HepG2 (cell line): ENCODE measurements around the gene RNF168. TPM values are rescaled to one million over a fixed set of nuclear protein-coding genes. Genes with fewer than 3 reads are reported as not detected.

Source experiments
- ATF6 ChIP-seq: sonication (generic); formaldehyde crosslinking; conservative IDR thresholded peaks from 2 replicates; pipeline ENCODE4 v1.4.0; 2020; ENCODE audit warnings: missing genetic modification reagents
- CAMTA2 ChIP-seq: sonication (generic); formaldehyde crosslinking; IDR thresholded peaks from 2 replicates; pipeline ENCODE4 v1.4.0; 2020; ENCODE audit warnings: mild to moderate bottlenecking, missing genetic modification reagents, borderline replicate concordance
- GRHL1 ChIP-seq: sonication (generic); formaldehyde crosslinking; conservative IDR thresholded peaks from 2 replicates; pipeline ENCODE4 v1.8.0; 2022; ENCODE audit warnings: missing genetic modification reagents
- HNF4A ChIP-seq: sonication (generic); formaldehyde crosslinking; IDR thresholded peaks from 2 replicates; pipeline ENCODE4 v1.4.0; 2020; ENCODE audit warnings: missing genetic modification reagents
- JUN ChIP-seq: sonication (generic); formaldehyde crosslinking; IDR thresholded peaks from 2 replicates; pipeline ENCODE4 v1.4.0; 2020; ENCODE audit warnings: mild to moderate bottlenecking, missing genetic modification reagents
- KLF9 ChIP-seq: IDR thresholded peaks from 2 replicates; pipeline ENCODE4 v1.6.1; 2016; ENCODE audit warnings: low read depth
- NCOA2 ChIP-seq: sonication (generic); formaldehyde crosslinking; IDR thresholded peaks from 2 replicates; pipeline ENCODE4 v1.8.0; 2022; ENCODE audit warnings: inconsistent platforms
- NPAS2 ChIP-seq: sonication (generic); formaldehyde crosslinking; IDR thresholded peaks from 2 replicates; pipeline ENCODE4 v1.8.0; 2022; ENCODE audit warnings: mild to moderate bottlenecking, missing genetic modification reagents, borderline replicate concordance
- POLR2G ChIP-seq: fragments of 200-400 bp; formaldehyde crosslinking; IDR thresholded peaks from 2 replicates; pipeline ENCODE4 v1.6.1; 2018; ENCODE audit warnings: mild to moderate bottlenecking, low read depth, low read length, moderate library complexity
- RERE ChIP-seq: IDR thresholded peaks from 2 replicates; pipeline ENCODE4 v1.6.1; 2016; ENCODE audit warnings: low read depth, missing genetic modification reagents, missing compliant biosample characterization
- RNF219 ChIP-seq: sonication (generic); formaldehyde crosslinking; IDR thresholded peaks from 2 replicates; pipeline ENCODE4 v1.5.0; 2020; ENCODE audit warnings: mild to moderate bottlenecking, missing genetic modification reagents
- SP140L ChIP-seq: sonication (generic); formaldehyde crosslinking; IDR thresholded peaks from 2 replicates; pipeline ENCODE4 v1.4.0; 2020; ENCODE audit warnings: missing genetic modification reagents, borderline replicate concordance
- ZKSCAN5 ChIP-seq: sonication (generic); formaldehyde crosslinking; IDR thresholded peaks from 2 replicates; pipeline ENCODE4 v1.5.1; 2020; ENCODE audit warnings: mild to moderate bottlenecking, missing genetic modification reagents
- ZNF251 ChIP-seq: sonication (generic); formaldehyde crosslinking; IDR thresholded peaks from 2 replicates; pipeline ENCODE4 v1.9.0; 2021; ENCODE audit warnings: mild to moderate bottlenecking, missing genetic modification reagents
- ZNF496 ChIP-seq: sonication (generic); formaldehyde crosslinking; IDR thresholded peaks from 2 replicates; pipeline ENCODE4 v1.8.1; 2023; ENCODE audit warnings: mild to moderate bottlenecking, moderate library complexity, missing genetic modification reagents; ENCODE audit not compliant: insufficient replicate concordance
- ZNF558 ChIP-seq: sonication (generic); formaldehyde crosslinking; IDR thresholded peaks from 2 replicates; pipeline ENCODE4 v1.9.0; 2022; ENCODE audit warnings: mild to moderate bottlenecking, missing genetic modification reagents, borderline replicate concordance
- polyA plus RNA-seq, 8 experiments: library from polyadenylated mRNA; depleted of rRNA in 3 of 8; stranded (reverse) in 7 of 8; unstranded in 1 of 8; fragments of >200 nt; fragmentation: Illumina TruSeq in 4 of 8; extraction: Trizol in 4 of 8; gene quantifications; 2 replicates each; pipeline versions ENCODE4 v1.2.1 to v1.2.3, GENCODE V29; 2011 to 2016; ENCODE audit warnings: low read depth in 4 of 8, missing spikeins in 1 of 8, mixed read lengths in 1 of 8; ENCODE audit not compliant: insufficient read depth in 1 of 8
- total RNA-seq, 5 experiments: library from RNA; depleted of rRNA; stranded (reverse); fragments of >200 nt; fragmentation: Illumina TruSeq; extraction: Trizol; gene quantifications; 2 replicates each; pipeline ENCODE4 v1.2.3, GENCODE V29; 2016; ENCODE audit warnings: low read depth in 1 of 5

RNF168 gene
- total and polyA plus RNA-seq, 2 of the 13 experiments (the other 11 are each of a cell fraction or from before 2014, with no cell fraction given), result 3.7 to 22.9 TPM

DNA sequence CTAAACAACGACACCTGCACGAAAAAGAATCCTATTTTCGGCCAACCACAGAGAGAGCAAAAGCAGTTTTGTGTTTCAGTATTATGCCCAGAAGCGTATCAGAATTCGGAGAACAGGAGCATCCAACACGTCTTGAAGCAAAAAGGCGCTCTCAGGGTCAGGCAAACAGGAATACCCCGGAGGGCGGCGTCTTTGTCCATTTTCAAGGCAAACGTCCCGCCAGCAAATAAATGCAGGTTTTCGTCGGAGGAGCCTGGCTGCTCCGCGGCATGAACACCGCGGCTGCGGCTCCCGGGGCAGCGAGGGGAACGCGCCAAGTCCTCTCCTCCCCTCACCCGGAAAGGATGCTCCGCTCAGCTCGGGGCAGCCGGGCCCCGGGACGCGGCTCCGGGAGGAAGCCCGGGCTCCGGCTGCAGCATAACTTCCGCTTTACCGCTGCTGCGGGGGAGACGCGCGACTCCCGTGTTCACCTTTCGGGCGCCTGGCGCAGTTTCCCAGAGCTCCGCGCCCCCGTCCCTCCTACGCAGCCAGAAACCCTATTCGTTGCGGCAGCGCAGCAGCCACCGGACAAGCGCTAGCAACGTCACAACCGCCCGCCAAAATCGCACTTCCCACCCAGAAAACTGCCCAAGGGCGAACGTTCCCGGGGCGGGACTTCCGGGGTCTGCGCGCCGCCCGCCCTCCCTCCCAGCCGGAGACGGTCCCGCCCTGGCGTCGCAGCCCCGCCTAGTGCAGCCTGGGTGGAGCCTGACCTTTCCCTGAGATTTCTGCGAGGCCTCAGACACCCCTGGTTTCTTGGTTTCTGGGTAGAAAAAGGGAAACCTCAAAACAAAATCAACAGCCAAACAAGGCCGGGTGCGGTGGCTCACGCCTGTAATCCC, at the start of gene RNF168 (continued):
- TF ChIP-seq GRHL1 (CRISPR knock-in tag) (no peak), NPAS2 (CRISPR knock-in tag) (no peak), JUN (CRISPR knock-in tag) (no peak), ZNF251 (no peak), ATF6 (CRISPR knock-in tag) (0 out of 2 replicates have a peak, but pooled peaks have one; percentile 40), POLR2G (peak; percentile 91), RNF219 (CRISPR knock-in tag) (no peak), NCOA2 (CRISPR knock-in tag) (no peak), ZNF558 (CRISPR knock-in tag) (peak; percentile 88; the same call in 1 of the 2 replicates), CAMTA2 (no peak), ZKSCAN5 (CRISPR knock-in tag) (no peak), KLF9 (CRISPR knock-in tag) (no peak), HNF4A (CRISPR knock-in tag) (no peak), RERE (CRISPR knock-in tag) (0 out of 2 replicates have a peak, but pooled peaks have one; percentile 10), ZNF496 (CRISPR knock-in tag) (no peak), SP140L (no peak)
